Subcutaneous adipose tissue (tissue), 4 donors: ENCODE data around the gene TMEM170B. TPM values are rescaled to one million over a fixed set of nuclear protein-coding genes. Genes with fewer than 3 reads are reported as not detected.

ENCODE experiments used
- total RNA-seq, 4 donors: library from RNA; depleted of rRNA; stranded (reverse); fragments of >200 nt; gene quantifications; one replicate each; pipeline ENCODE4 v1.1.0, GENCODE V29; 2016
- TF ChIP-seq, protein P1 (sequence below): fragments of 450-650 bp; IDR thresholded peaks from one replicate; pipeline ENCODE4 v1.5.1; 2016; ENCODE audit warnings: low read depth, mild to moderate bottlenecking, control low read depth, antibody characterized with exemption, moderate library complexity

TMEM170B gene
- total RNA-seq, 4 donors from 2014 or later = 19.2 to 24.0 (median 23.1) TPM

DNA sequence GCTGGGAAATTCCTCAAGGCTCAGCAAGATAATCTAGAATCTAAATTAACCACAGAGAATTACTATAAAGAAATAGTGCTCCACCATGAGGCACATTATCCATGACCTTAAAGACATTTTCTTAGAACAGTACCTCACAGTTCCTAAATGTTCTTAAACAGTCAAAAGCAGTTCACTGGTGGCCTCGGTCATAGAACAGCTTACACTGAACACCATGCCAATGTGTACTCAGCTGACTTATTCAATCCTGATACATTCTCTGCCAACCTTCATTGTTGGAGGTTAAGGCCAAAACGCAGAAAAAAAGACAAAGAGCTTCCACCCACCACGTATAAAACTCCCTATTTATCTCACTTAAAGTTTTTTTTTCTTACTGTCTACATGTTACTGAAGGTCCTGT, 21.8 kb upstream of the TMEM170B start:
- TF ChIP-seq, protein P1, sequence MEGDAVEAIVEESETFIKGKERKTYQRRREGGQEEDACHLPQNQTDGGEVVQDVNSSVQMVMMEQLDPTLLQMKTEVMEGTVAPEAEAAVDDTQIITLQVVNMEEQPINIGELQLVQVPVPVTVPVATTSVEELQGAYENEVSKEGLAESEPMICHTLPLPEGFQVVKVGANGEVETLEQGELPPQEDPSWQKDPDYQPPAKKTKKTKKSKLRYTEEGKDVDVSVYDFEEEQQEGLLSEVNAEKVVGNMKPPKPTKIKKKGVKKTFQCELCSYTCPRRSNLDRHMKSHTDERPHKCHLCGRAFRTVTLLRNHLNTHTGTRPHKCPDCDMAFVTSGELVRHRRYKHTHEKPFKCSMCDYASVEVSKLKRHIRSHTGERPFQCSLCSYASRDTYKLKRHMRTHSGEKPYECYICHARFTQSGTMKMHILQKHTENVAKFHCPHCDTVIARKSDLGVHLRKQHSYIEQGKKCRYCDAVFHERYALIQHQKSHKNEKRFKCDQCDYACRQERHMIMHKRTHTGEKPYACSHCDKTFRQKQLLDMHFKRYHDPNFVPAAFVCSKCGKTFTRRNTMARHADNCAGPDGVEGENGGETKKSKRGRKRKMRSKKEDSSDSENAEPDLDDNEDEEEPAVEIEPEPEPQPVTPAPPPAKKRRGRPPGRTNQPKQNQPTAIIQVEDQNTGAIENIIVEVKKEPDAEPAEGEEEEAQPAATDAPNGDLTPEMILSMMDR = no peak

DNA sequence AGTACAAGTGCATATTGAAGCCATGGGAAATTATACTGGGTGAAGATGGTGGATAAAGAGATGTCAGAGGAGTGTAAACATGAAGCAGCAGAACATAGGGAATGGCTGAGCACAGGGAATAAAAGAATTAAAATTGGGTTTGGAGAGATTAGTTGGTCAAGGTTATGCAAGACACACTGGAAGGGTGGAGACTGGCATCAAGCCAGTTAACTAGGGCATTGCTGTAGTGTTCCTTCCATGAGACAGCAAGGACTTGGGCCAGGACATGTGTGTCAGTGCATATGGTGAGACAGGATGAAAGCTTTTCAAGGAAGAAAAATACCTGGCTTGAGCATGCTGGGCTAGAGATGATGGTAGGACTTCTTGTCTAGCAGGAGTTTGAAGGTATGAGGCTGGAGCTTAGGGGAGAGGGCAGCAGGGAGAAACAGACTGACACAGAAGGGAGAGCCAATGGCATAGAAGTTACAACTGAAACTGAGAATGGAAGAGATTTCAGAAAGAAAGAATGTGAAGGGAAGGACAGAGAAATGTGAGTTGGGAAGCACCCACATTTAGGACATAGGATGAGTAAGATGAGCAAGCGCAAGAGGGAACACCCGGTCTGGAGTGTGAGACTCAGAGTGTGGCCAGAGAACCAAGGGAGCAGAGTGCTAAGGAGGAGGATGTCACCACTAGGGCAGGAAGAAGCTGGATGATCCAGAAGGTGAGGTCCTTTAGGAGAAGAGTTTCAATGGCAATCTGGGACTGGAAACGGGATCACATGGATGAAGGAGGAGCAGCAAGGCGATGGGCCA, 14.5 kb upstream of the TMEM170B start:
- TF ChIP-seq, protein P1 = no peak

DNA sequence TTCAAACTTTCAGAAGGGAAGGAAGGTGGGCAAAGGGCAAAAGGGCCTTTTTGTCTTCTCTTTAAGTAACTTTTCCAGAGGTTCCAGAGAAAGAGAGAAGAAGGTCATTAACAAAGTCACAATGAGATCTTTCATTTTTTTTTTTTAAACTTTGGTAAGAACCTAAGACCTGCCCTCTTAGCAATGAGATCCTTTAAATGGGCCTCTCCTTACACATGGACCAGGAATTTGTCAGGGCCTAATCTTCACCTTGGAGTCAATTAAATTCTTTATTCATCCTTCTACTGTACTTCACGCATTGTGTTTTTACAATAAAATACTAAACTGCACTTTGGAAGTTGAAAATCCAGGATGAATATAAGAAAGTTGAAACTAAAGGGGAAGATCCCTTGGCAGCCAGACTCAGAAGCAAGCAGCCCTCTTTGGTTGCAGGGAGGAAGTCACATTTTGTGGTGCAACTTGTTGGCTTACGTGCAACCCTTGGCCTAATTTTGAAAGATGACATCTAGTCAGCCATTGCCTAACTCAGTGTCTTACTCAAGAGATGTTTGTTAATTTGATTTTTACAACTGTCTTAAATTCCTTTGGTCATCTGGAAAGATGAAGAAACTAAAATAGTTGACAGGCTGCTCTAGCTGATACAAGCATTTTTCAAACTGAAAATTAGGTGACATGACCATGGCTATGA, 11.9 kb upstream of the TMEM170B start:
- TF ChIP-seq, protein P1 = no peak

DNA sequence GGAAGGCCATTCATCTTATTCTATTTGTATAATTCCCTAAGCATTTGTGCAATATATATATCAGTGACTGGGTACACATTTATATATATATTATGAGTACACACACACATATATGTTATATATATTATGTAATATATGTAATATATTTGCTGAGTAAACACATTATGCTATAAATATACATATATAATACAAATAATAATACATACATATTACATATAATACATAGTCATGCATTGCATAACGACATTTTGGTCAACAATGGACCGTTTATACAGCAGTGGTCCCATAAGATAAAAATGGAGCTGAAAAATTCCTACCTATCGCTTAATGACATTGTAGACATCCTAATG, 11.4 kb upstream of the TMEM170B start:
- TF ChIP-seq, protein P1 = no peak

DNA sequence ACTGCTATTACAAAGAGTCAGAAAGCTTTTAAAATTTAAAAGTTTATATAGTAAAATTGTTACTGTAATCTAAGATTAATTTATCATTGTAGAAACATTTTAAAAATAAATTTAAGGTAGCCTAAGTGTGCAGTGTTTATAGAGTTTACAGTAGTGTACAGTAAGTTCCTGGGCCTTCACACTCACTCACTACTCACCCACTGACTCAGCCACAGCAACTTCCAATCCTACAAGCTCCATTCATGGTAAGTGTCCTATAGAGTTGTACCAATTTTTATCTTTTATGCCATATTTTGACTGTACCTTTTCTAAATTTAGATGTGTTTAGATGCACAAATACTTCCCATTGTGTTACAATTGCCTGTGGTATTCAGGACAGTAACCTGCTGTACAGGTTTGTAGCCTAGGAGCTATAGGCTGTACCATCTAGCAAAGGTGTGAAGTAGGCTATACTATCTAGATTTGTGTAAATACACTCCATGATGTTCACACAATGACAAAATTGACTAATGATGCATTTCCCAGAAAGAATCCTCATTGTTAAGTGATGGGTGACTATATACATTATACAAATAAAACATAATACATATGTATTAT, 10.2 kb upstream of the TMEM170B start:
- TF ChIP-seq, protein P1 = no peak

DNA sequence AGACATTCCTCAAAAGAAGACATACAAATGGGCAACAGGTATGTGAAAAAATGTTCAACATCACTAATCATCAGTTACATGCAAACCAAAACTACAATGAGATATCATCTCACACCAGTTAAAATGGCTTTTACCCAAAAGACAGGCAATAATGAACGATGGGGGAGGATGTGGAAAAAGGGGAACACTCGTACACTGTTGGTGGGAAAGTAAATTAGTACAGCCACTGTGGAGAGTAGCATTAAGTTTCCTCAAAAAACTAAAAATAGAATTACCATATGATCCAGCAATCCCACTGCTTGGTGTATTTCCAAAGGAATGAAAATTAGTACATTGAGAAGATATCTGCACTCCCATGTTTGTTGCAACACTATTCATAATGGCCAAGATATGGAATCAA, 8.6 kb upstream of the TMEM170B start:
- TF ChIP-seq, protein P1 = no peak

DNA sequence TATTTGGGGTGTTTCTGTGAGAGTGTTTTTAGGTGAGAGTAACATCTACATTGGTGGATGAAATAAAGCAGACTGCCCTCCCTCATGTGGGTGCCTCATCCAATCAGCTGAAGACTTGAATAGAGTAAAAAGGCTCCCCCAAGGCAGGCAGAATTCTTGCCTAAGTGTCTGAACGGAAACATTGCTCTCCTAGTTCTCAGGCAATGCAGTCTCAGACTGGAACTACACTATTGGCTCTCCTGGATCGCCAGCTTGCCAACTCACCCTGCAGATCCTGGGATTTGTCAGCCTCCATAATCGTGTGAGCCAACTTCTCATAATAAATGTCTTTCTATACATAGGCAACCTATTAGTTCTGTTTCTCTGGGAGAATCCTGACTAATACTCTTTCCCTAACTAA, 5.5 kb upstream of the TMEM170B start:
- TF ChIP-seq, protein P1 = no peak
